SK-N-SH (cell line): ENCODE measurements around the gene DSG2. TPM values are rescaled to one million over a fixed set of nuclear protein-coding genes. Genes with fewer than 3 reads are reported as not detected.
"Not testable (repeated sequence)": the region's sequence is repeated elsewhere in the genome, so short reads cannot be mapped to it uniquely, and the experiment has no call there.

ENCODE experiments used
- CTCF ChIA-PET: fragments of 300-600, 350-600 bp; formaldehyde crosslinking; extraction: SDS; loops from one replicate; lab custom pipeline; 2021; lab: Yijun Ruan, JAX
- POLR2A ChIA-PET: fragments of 350-600 bp; sonication (Branson Sonifier 250); formaldehyde crosslinking; extraction: SDS; loops from one replicate; lab custom pipeline; 2020; ENCODE audit warnings: antibody characterized with exemption, inconsistent platforms; lab: Yijun Ruan, JAX
- DNase-seq: peaks from one replicate; pipeline ENCODE4 v3.0.0; 2012
- H2AFZ ChIP-seq: fragments of 200-600 bp; sonication (generic); 2 replicates; pipeline ENCODE4 v1.8.1; 2016; ENCODE audit warnings: antibody characterized with exemption, mild to moderate bottlenecking, low read depth
- H3F3A ChIP-seq: fragments of 200-600 bp; sonication (generic); replicated peaks from 2 replicates; pipeline ENCODE3; 2016; ENCODE audit warnings: antibody characterized with exemption, mild to moderate bottlenecking; ENCODE audit not compliant: insufficient read depth
- H3K27ac ChIP-seq, 2 experiments: fragments of 200-500 bp in 1 of 2; fragments of 200-600 bp in 1 of 2; sonication (Bioruptor generic) in 1 of 2; sonication (generic), shearing (Covaris generic) in 1 of 2; 2 replicates each; pipeline versions ENCODE4 v1.5.1 to v1.6.1; 2014 to 2016; ENCODE audit warnings: low read depth in 2 of 2, inconsistent platforms in 1 of 2, low read length in 1 of 2, mild to moderate bottlenecking in 1 of 2, mixed read lengths in 1 of 2
- H3K27me3 ChIP-seq: fragments of 200-600 bp; sonication (generic), shearing (Covaris generic); 2 replicates; pipeline ENCODE4 v1.6.1; 2016; ENCODE audit warnings: mixed run types; ENCODE audit not compliant: insufficient read depth
- H3K36me3 ChIP-seq, 2 experiments: fragments of 200-500 bp in 1 of 2; fragments of 200-600 bp in 1 of 2; sonication (Bioruptor generic) in 1 of 2; sonication (generic) in 1 of 2; replicated peaks in 1 of 2; 2 replicates each; pipeline versions ENCODE3 to v1.5.1; 2014 to 2016; ENCODE audit warnings: low read length in 1 of 2, mild to moderate bottlenecking in 1 of 2; ENCODE audit not compliant: insufficient read depth in 2 of 2, control insufficient read depth in 1 of 2
- H3K4me1 ChIP-seq, 2 experiments: fragments of 200-500 bp in 1 of 2; fragments of 200-600 bp in 1 of 2; sonication (Bioruptor generic) in 1 of 2; sonication (generic), shearing (Covaris generic) in 1 of 2; 2 replicates each; pipeline versions ENCODE4 v1.5.1 to v1.6.1; 2014 to 2016; ENCODE audit warnings: low read depth in 1 of 2, low read length in 1 of 2, mixed run types in 1 of 2; ENCODE audit not compliant: insufficient read depth in 2 of 2, control insufficient read depth in 1 of 2
- H3K4me2 ChIP-seq: fragments of 200-600 bp; sonication (generic), shearing (Covaris generic); 2 replicates; pipeline ENCODE4 v1.6.1; 2017; ENCODE audit warnings: mixed run types
- H3K4me3 ChIP-seq, 2 experiments: fragments of 200-500 bp in 1 of 2; fragments of 200-600 bp in 1 of 2; sonication (Bioruptor generic) in 1 of 2; sonication (generic), shearing (Covaris generic) in 1 of 2; 2 replicates each; pipeline versions ENCODE4 v1.5.1 to v1.8.1; 2014 to 2016; ENCODE audit warnings: low read depth in 2 of 2, inconsistent platforms in 1 of 2, low read length in 1 of 2, mild to moderate bottlenecking in 1 of 2, mixed read lengths in 1 of 2, moderate library complexity in 1 of 2
- H3K79me2 ChIP-seq: fragments of 200-600 bp; sonication (generic); 2 replicates; pipeline ENCODE4 v1.8.1; 2017; ENCODE audit warnings: mild to moderate bottlenecking; ENCODE audit not compliant: insufficient read depth
- H3K9ac ChIP-seq: fragments of 200-600 bp; sonication (generic); 2 replicates; pipeline ENCODE4 v1.6.1; 2017; ENCODE audit warnings: mixed run types
- H3K9me2 ChIP-seq: fragments of 200-600 bp; sonication (generic); 2 replicates; pipeline ENCODE4 v1.6.1; 2017; ENCODE audit warnings: mixed run types
- H3K9me3 ChIP-seq: fragments of 200-600 bp; sonication (generic); 2 replicates; pipeline ENCODE4 v1.6.1; 2017; ENCODE audit warnings: mixed run types, mild to moderate bottlenecking, moderate library complexity
- H4K20me1 ChIP-seq: fragments of 200-600 bp; sonication (generic); 2 replicates; pipeline ENCODE4 v1.6.1; 2017; ENCODE audit warnings: mild to moderate bottlenecking, mixed run types; ENCODE audit not compliant: insufficient read depth
- CTCF ChIP-seq: fragments of 200-600 bp; sonication (generic); IDR thresholded peaks from 2 replicates; pipeline ENCODE4 v1.6.1; 2017; ENCODE audit warnings: antibody characterized with exemption, mild to moderate bottlenecking, moderate library complexity
- EP300 ChIP-seq, 2 experiments: IDR thresholded peaks; 2 replicates each; pipeline versions ENCODE4 v1.4.0 to v1.6.1; 2012; ENCODE audit warnings: borderline replicate concordance in 1 of 2, low read depth in 1 of 2, low read length in 1 of 2
- RAD21 ChIP-seq: IDR thresholded peaks from 2 replicates; pipeline ENCODE4 v1.6.1; 2012; ENCODE audit warnings: mild to moderate bottlenecking, low read length
- REST ChIP-seq: IDR thresholded peaks from 2 replicates; pipeline ENCODE4 v1.6.1; 2012; ENCODE audit warnings: mild to moderate bottlenecking, low read depth, low read length, moderate library complexity
- SMC3 ChIP-seq: IDR thresholded peaks from 2 replicates; pipeline ENCODE4 v1.6.1; 2012; ENCODE audit warnings: low read depth, low read length, improper control_type of control experiment
- TCF12 ChIP-seq: IDR thresholded peaks from 2 replicates; pipeline ENCODE4 v1.4.0; 2012
- TEAD4 ChIP-seq: IDR thresholded peaks from 2 replicates; pipeline ENCODE4 v1.4.0; 2012; ENCODE audit warnings: mild to moderate bottlenecking, borderline replicate concordance; ENCODE audit not compliant: insufficient read depth
- USF1 ChIP-seq: IDR thresholded peaks from 2 replicates; pipeline ENCODE4 v1.4.0; 2012; ENCODE audit warnings: low read depth, borderline replicate concordance
- USF2 ChIP-seq: fragments of 150-350 bp; IDR thresholded peaks from 2 replicates; pipeline ENCODE4 v1.6.1; 2017; ENCODE audit warnings: antibody characterized with exemption, low read length, low read depth, borderline replicate concordance
- WGBS: methylation state at CpG from one replicate; pipeline ENCODE4 v1.1.6; 2017; ENCODE audit warnings: low lambda C conversion rate; 5-methylcytosine and 5-hydroxymethylcytosine counted together
- polyA plus RNA-seq, 3 experiments: library from polyadenylated mRNA; depleted of rRNA; stranded (reverse); fragments of >200 nt; gene quantifications; 2 replicates each; pipeline ENCODE4 v1.2.3, GENCODE V29; 2012

Gene DSG2
- polyA plus RNA-seq, 1 of the 3 experiments (the other 2 are of a cell fraction) = not detected

- TF ChIP-seq REST = no peak
- no peak for TF ChIP-seq TEAD4
- no peak for TF ChIP-seq USF2
- no peak for TF ChIP-seq EP300 (IDR thresholded peaks at IDR 0.05; ENCODE audit: borderline replicate concordance in 1 of 2, low read depth in 1 of 2, low read length in 1 of 2)
- no peak for TF ChIP-seq TCF12
Observed at GRCh38 chr18:31505156-31505555, 7.2 kb downstream of the DSG2 start (continued).

GRCh38 chr18:31506024-31506742, 8.2 kb downstream of the DSG2 start:
- peak; percentile 37 for TF ChIP-seq RAD21
- TF ChIP-seq CTCF = peak; percentile 59
- peak; percentile 14; the same call in 1 of the 2 replicates for TF ChIP-seq SMC3
- TF ChIP-seq USF1 = no peak
- TF ChIP-seq, all 33 proteins: peak for 3
- DNase-seq = no peak
- no peak overlapping the region for H3K27ac ChIP-seq
- no peak overlapping the region for H3K4me3 ChIP-seq
- no peaks in the 10 kb centered on the region for H3K79me2 ChIP-seq
- H3K27me3 ChIP-seq = peaks cover 33% of the 10 kb centered on the region; the same call in 1 of the 2 replicates
- 10% methylated on average over 5 of the region's 5 CpGs for WGBS
- H3K9me3 ChIP-seq = no peaks in the 10 kb centered on the region
- no peak overlapping the region for H3K9ac ChIP-seq
- H4K20me1 ChIP-seq = no peaks in the 10 kb centered on the region
- H3F3A ChIP-seq = no peaks in the 10 kb centered on the region
- H3K4me1 ChIP-seq = no peaks in the 10 kb centered on the region
- no peaks in the 10 kb centered on the region for H3K9me2 ChIP-seq
- H3K4me2 ChIP-seq = no peak overlapping the region
- ChIA-PET CTCF (no interaction called here), POLR2A (no interaction called here)
- no peak overlapping the region for H2AFZ ChIP-seq
- no peaks in the 10 kb centered on the region for H3K36me3 ChIP-seq

GRCh38 chr18:31507124-31507523, 9.1 kb downstream of the DSG2 start:
- H3K9ac ChIP-seq, H3K4me3 ChIP-seq, DNase-seq, H3K4me2 ChIP-seq, H3K9me3 ChIP-seq, POLR2A ChIA-PET, H3K9me2 ChIP-seq, H2AFZ ChIP-seq, H3K4me1 ChIP-seq, H3K27ac ChIP-seq, H4K20me1 ChIP-seq, CTCF ChIA-PET, H3K79me2 ChIP-seq, H3K36me3 ChIP-seq, H3F3A ChIP-seq: not testable (repeated sequence)
- peaks cover 34% of the 10 kb centered on the region; the same call in 1 of the 2 replicates for H3K27me3 ChIP-seq
- WGBS = 12% methylated on average over 2 of the region's 2 CpGs
